AML-193 (cell line): Measurements from ENCODE around the gene PIP.
"Not testable (repeated sequence)": the region's sequence is repeated elsewhere in the genome, so short reads cannot be mapped to it uniquely, and the experiment has no call there.

Experiments
- DNase-seq, 2 experiments: peaks; one replicate each; lab custom pipeline; 2025; lab: John Stamatoyannopoulos, UW

PIP gene

DNA sequence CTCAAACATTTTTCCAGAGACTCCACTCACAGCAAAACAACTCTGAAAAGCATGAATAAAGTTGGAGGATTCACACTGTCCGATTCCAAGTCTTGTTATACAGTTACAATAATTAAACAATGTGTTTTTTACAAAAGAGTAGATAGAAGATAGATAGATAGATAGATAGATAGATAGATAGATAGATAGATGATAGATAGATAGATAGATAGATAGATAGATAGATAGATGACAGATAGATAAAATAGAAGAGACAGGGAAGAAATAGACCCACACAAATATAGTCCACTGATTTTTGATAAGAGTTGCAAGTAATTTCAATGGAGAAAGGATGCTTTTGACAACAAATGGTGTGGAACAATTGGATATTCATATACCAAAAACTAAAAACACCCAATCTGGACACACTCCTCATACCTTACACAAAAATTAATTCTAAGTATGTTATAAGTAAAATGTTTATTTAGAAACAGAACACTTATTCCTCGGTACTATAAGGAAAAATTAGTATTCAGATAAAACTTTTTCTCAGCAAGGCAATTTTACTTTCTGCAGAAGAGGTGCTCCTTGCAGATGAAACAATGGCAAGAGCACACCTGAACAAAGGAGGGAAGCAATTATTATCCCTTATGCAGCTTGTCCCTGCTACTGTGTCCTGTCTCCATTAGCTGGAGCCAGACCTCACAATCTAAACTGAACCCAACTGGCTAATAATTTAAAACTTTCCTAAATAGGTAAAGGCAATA is 45.7 kb downstream of the PIP start:
- no peak for DNase-seq

DNA sequence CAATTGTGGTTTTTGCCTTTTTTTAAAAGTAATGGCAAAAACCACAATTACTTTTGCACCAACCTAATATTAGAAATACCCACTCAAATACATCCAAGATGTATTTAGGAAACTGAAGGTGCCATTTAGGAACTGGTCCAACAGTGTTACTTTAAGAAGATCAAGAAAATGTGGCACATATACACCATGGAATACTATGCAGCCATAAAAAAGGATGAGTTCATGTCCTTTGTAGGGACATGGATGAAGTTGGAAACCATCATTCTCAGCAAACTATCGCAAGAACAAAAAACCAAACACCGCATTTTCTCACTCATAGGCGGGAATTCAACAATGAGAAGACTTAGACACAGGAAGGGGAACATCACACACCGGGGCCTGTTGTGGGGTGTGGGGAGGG is 48.9 kb downstream of the PIP start:
- DNase-seq, result not testable (repeated sequence)

DNA sequence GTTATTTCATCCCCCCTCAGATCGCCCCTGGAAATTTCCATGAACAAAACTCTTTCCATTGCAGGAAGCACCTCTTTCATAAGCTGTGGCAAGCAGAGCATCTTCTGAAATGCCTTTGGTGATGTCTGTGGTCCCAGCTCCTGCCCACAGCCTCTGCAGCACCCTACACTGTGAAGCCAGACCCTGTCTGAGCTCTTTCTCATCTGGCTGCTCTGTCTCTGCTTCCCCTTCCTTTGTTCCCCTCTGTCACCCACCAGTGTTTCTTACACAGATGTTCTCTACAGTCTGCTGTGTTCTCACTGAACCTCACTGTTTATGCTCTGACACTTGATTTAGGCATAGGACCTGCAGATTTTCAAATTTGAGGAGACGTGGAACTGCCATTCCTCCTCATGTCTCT is 49.5 kb downstream of the PIP start:
- no peak for DNase-seq

DNA sequence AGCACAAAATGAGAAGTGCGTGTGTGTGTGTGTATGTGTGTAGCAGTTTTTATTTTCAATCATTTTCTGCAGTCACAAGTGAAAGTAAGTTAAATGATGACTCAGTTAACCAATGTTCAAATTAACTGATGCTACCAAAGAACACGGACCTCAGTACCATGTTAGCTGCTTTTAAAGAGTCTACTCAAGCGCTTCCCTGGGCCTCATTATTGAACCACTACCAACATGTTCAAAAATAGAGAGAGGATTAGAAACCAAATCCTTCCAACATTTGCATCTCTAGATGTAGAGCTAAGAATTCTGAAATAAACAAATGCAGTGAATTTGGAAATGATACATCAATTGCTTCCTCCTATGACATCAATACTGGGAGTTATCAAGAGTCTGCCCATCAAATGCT is 51.1 kb downstream of the PIP start, which contains the start of gene TAS2R39:
Gene TAS2R39 (plus strand): TSS at position 396 of the 400 bp plus-strand sequence. CDS start 0 bp downstream, at position 396.
- DNase-seq, result no peak

DNA sequence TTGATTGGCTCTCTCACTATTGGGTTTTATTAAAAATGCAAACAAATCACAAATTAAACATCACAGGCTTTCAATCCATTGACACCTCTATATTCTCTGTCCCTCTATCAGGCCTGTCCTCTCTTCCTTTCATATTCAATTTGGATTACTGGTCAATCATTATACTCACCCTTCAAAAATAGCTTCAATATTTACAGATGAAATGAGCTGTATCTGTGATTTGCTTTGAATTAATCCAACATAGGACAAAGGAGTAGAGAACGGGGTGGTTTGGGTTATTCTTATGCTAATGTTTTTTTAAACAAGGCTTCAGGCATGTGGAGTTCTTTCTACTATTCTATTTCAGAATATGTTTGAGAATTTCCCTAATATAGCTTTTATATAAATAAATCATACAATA is 53.7 kb downstream of the PIP start:
- DNase-seq, result no peak

DNA sequence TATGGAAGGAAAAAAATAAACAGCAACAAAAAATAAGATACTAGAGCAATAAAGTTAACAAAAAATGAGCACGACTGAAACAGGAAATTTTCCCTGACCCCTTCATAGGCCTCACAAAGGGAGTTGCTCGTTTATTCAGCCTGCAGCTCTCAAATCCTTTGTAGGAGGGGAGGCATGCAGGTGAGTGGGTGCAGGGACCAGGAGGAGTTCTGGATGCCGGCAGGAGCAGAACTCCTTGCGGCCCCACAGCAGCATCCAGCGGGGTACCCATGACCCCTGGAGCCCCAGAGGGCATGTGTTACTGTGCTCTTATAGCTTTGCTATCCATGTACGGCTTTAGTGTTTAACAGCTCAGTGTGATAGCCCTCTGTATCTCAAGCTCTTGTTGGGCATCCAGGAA is 57.1 kb downstream of the PIP start:
- no peak for DNase-seq
